EL (cell line): ENCODE results near the gene TMEM151B.
A peak's percentile ranks its signal among the peaks of the same experiment; 100 is the strongest.

Experiments
- DNase-seq: peaks from one replicate; pipeline ENCODE4 v3.0.0-alpha.2; 2016

TMEM151B gene

DNA sequence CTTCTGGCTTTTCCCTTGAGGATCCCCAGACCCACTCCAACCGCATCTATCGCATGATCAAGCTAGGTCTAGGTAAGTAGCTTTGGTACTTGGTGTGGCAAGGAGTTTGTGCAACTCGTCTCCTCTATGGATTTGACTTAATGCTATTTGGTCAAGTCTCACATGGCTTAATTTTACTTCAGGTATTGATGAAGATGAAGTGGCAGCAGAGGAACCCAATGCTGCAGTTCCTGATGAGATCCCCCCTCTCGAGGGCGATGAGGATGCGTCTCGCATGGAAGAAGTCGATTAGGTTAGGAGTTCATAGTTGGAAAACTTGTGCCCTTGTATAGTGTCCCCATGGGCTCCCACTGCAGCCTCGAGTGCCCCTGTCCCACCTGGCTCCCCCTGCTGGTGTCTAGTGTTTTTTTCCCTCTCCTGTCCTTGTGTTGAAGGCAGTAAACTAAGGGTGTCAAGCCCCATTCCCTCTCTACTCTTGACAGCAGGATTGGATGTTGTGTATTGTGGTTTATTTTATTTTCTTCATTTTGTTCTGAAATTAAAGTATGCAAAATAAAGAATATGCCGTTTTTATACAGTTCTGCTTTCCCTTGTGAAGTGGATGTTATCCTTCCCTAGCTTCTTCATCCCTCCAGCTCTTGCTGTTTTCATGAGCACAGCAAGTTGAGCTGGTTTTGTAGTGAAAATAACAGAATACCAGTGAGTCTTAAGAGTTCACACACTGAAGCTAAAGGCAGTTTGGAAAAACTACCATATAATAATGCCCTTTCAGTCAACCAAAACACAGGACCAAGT, 16.7 kb upstream of the TMEM151B start:
- peak; percentile 65 for DNase-seq

DNA sequence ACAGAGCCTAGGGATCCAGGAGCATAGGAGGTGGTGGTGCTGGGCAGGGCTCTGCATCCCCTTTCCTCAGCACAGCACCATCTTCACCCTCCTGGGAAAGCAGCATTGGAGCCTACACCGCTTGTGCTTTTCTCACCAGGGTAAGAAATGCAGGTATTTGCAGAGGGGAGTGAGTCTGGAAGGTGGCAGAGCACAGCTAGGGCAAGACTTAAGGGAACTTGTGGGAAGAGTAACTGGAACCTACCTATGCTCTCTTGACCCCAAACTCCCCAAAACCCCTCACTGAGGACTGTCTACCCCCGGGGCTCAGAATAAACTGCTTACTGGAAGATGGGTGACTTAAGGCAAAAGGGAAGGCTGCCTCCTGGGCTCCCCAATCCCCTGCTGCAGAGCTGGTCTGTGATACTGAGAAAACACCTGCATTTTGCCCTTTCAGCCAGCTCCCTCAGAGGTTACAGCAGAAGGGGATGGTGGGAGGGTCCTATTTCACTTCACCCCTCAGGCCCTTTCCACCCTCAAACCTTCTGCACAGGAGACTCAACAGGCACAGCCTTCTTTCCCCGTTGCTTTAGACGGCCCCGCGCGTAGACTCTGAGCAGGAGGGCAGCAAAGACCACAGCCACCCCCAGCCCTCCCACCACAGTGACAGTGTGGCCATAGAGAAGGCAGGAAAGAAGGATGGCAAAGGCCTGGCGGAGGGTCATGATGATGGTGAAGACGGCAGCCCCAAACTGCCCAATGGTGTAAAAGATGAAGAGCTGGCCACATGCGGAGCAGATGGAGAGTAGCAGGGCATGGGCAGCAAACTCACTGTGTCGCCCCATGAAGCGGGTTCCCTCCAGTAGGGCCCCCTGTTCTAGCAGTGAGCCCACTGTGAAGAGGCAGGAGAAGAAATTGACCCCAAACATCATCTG, 15.8 kb upstream of the TMEM151B start:
- DNase-seq = peak; percentile 40

DNA sequence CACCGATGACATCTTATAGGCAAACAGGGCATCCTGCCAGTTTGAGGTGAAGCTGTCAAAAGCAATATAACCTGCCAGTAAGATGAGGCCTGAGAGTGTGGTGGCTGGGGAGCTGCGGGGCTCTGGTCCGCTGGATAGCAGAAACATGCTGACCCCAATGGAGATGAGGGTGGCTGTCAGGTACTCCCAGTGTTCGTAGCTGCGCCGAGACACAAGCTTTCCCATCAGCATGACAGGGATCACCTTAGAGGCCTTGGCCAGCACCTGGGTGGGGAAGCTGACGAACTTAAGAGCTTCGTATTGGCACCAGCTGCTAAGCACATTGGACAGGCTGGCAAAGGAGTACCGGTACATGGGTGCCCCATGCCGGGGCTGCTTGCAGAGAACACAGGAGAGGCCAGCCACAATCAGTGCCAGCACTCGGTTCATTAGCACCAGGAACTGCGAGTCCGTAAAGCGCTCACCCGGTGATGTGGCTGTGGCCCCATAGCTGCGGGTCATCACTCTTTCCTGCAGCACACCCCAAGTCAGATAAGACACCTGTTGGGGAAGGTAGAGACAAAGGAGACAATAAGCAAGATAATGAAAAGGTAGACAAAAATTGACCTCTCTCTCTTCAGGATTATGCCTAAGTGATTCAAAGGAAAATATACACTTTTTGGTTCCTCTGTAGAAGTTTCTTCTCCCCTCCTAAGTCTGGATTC, 15.0 kb upstream of the TMEM151B start:
- DNase-seq = peak; percentile 49

DNA sequence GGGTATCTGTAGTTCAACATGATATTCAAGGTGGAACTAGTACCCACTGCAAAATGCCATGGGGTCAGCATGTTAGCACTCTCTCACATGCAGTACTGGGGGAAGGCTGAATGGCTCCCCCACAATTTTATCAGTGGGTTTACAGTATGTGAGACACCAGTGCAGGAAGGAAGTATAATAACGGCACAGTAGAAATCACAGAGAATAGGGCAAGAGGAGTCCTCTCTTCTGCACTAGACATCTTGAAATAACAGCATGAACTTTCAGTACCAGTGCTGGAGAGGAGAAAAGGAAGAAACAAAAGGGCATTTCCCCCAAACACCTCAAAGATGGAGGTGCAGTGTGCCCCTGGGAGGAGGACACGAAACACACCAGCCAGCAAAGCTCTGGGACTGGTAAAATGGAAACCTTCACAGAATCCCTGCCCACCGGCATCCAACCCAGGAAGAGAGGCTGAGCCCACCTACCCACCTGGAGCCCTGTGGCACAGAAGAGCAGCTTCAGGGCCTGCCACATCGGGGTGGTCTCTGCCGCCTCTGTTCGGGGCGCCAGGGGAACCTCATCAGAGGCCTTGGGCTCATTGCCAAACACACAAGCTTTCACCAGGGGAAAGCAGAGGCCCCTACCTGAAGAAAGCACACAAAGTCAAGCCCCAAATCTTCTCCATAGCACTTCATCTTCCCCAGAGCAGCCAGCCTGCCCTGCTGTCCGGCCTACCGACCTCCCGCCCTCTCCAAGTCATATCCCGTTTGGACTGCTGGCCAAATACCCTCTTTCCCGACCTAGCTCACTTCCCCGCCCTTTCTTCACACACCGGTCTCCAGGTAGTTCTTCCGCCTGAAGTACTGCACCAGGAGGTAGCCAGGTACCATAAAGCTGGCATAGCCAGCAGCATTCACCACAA, 14.1 kb upstream of the TMEM151B start:
- no peak for DNase-seq

DNA sequence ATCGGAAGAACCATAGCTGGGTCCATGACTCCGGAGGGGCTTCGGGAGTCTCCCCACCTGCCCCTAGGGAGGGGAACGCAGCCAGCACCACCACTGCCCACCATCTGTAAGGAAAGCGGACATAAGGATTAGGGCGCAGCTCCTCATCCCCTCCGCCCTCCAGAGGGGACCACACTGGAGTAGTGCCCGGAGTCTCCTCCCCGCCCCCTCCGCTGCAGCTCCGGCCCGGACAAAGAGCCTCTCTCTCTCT, 13.6 kb upstream of the TMEM151B start:
- no peak for DNase-seq

DNA sequence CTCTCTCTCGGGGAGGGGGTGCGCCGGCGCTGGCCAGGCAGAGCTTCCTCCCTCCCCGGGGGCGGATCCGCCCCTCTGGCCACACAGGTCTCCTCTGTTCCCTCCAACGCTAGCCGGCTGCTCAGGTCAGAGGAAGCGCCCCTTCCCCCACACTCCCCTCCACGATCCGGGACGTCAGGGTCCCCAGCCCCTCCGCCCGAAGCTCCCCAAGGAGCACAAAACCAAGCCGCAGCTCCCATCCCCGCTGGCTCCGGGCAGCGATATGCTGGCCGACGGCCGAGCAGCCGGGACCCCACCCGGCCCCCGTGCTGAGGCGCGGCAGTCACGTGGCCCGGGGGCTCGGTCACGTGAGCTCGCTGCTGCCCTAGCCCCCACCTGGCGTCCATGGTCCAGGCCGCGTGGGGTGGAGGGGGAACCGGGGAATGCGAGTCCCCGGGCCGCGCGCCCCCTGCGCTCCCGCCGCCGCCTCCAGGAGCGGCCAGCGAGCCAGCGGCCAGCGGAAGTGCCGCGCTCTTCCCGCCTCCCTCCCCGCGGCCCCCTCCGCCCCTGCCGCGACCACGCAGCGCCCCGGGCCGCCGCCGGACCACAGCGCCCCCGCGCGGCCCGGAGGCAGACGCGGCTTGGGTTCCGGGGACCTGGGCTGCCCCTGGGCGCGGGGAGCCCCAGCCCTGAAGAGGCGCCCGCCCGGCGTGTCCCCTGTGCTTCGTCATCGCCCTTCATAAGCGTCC, 13.1 kb upstream of the TMEM151B start, which contains the start of gene SLC35B2:
SLC35B2 (minus strand) TSS at position 504 of the 728 bp plus-strand sequence; CDS start at position 386, 118 bp downstream.
- DNase-seq = peak; percentile 80

DNA sequence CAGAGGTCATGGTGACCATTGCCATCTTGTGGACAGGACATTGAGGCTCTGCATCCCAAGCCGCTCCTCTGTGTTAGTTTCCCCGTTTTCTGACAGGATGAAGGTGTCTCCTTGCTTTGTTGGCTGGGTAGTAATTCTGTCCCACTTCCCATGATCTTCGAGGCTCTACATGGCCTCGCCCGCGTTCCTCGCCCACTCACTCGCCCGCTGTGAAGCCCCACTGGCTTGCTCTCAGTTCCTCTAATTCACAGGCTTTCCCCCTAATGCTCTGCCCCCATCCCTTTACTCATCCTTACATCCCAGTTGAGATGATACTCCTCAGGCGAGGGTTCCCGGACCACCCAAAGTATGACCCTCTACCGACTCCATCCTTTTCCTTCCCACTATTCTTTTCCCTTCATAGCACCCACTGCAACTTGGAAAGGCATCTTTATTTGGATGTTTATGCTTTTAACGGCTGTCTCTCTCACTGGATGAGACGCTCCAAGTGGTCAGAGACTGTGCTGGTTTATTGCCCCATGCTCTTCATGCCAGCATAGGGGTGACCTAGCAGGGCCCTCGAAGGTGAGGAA, 12.4 kb upstream of the TMEM151B start:
- no peak for DNase-seq

DNA sequence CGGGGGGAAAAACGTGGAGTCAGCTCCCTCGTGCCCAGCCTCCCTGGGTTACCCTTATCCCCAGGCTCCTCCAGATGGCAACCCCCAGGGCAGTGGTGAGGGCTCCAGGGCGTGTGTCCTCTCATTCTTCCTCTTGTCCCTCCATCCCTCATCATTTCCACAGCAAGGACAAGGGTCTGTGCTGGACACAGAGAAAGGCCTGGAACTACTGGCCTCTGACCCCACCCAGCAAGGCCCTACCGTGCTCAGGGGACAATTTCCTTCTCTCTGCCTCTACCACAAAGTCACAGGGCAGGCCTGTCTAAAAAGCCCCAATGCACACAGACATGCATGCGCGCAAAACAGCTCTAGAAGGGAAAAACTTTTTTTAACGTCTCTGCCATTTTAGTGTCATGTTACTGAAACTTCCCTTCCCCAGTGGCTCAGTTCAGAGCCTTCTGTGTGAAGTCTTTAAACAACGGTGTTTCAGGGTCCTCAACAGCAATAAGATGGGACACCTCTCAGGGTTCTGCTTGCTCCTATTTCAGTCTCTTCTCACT, 11.9 kb upstream of the TMEM151B start:
- no peak for DNase-seq

DNA sequence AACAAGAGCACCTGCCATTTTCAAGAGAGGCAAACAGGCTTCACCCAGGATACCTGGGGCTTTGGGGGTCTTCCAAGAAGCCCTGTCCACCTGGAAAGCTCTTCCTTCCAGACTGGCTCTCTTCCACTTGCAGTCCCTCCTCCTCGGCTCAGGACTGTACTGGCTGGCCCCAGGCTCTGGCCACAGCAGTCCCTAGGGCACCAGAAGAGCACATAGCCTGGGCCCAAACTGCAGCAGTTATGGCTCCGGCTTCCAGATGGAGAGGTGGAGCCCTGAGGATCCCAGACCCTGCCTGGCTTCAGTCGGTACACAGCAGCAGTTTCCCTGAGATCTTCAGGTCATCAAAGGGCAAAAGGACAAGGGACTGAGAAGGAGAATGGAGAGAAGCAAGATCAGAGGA, 11.3 kb upstream of the TMEM151B start:
- no peak for DNase-seq

DNA sequence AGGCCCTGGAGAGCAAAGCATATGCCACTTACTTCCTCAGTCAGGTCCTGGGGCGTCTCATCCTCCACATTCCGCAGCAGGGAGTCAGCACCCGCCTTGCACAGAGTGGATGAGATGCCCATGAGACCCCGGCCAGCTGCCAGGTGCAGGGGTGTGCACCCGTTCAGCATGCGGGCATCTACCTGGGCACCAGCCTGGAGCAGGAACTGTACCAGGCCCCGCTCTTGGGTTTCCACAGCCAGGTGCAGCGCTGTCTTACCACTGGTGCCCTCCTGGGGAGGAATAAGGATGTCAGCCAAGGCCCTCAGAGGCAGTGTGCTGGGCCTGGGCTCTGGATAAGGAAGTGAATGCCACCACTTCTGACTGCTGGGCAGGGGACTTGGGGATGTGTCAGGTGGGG, 10.2 kb upstream of the TMEM151B start:
- DNase-seq = no peak

DNA sequence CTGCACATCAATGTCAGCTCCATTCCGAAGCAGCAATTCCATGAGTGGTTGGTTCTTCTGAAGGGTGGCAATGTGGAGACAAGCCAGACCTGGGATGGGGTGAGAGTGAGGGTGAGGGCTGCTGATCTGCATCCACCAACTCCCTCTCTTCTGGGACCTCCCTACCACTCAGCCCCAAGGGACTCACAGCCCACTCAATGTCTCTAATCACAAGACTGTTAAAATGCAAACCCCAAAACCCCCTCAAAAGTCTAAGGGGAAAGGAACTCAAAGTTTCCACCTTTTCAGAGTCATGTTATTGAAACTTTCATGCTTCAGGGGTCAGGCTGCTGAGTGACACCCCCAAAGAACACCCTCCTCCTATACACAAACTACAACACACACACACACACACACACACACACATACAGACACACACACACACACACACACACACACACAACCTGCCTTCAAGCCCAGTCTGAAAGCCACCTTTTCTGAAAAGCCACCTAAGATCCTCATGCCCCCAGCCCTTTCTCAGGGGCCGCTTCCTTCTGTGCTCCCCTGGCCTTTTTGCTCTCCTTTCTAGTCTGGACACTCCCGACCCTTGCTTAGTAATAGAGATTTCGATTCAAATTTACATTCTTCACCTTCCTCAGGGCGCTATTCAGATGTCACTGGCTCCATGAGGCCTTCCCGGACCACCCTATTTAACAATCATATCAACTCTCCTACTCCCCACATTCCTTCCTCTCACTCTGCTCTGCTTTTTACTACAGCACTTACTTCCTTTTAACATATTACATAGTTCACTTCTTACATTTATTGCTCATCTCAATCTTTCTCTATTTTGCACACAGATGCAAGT, 9.6 kb upstream of the TMEM151B start:
- DNase-seq = no peak

DNA sequence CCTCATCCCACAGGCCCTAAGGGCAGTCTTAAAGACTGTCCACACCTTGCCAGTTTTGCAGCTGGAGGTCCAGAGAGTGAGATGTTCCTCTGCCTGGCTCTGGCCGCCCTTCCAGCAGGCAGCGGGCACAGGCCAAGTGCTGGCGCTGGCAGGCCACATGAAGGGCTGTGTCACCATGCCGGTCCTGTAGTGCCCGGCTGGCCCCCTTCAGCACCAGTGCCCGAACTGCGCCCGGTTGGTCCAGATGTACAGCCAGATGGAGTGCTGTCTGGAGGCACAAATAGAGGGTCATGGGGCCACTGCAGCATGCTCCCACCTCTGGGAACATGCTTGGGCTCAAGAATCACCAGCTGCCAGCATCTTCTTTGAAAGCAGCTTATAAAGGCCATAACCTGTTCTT, 8.7 kb upstream of the TMEM151B start:
- no peak for DNase-seq

DNA sequence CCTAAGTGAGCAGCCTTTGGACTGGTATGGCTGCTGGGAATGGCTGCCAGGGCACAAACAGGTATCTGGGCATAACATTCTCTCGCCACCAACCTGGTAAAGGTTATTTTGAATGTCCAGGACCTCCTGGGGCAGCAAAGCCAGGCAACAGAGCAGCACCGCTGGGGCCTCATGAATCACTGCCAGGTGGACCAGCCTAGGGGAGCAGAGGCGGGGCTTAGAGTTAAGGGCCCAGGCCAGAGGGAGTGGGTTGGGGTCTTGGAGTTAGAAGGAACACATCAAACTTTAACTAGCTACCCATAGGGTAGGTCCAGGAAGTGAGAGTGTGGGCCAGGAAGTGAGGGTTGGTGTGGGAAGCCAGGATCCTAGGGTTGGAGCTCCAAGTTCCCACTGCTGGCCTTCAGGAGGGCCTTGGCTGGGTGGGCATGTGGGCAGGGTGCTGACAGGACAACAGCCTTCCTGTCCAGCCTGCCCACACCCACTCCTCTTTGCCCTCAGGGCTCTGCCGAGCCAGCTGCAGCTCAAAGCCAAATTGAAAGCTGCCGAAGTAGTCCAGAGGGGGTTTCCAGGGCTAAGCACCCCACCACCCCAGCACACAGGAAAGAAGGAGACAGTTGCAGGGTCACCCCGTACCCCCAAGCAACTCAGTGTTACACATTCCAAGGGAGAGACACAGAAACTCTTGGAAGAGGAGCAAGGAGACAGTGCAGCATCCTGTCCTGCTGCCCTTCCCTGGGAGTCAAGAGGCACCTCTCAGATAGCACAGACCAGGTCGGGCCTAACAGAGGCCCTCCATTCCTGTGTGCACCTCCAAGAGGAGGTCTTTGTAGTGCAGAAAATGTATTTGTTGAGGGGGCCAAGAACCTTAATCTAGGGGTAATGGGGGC, 7.5 kb upstream of the TMEM151B start:
- DNase-seq = no peak

DNA sequence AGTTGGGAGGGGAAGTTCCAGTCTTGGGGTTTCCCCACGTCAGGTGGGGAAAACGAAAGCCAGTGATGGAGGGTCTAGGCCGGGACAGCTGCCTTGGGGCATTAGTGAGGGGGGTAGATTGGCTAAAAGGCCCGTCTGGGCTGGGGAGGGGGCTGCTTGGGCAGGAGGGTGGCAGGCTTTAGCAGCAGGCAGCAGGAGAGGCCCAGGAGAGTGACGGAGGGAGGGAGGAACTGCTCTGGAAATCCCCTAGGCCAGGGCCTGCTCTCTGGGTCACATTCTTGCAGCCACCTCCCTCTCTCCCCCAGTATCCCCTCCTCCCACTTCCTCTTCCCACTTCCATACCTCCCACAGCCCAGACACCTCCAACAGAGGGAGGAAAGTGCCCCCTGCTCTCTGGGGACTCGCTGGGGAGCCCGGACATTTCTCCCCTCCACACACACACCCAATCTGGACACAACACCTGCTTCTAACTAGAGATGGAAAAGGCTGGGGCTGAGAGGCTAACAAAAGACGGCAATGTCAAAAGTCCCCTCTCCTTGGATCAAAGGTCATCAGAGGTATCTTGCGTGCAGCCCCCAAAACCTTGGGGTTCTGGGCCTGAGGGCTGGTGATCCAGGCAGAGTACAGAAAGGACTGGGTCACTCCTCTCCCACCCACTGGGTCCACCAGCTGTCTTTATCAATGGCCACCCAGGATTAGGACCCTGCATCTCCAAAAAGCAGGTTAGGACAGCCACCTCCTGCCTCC, 6.7 kb upstream of the TMEM151B start:
- peak; percentile 71 for DNase-seq

DNA sequence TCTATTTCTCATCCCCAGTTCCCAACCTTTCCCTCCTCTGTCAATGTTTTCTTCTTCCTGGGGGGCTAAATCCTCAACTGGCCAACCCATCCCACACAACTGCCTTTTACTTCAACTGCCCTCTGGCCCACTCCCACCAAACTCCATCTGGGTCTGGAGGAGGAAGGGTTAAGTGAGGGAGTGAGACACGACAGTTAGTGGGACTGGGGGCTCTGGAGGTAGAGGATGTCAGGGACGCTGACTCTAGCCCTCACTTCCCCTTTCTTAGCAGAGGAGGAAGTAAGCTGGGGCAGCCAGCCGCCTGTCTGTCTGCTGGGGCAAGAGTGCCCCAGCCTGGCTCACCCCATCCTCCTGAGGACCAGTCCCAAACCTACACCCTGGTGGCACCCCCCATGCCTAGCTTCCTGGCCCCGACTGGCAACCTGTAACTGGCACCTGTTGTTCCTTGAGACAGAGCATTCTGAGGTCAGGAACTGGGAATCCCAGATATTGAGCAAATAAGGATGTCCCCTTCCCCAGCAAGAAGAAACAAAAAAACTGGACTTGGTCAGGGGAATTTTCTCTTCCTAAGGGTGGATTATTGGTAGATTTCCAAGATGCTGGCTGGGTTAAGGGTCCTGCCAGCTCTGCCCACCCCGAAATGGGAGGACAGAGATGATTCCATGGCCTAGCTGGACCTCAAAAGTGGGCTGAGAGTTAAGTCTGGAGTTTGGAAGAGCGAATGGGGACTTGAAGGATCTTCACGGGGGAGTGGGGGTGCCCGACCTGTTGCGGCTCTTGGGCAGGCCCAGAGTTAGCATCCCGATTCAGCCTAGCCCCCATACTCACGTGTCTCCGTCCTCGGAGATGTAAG, 5.9 kb upstream of the TMEM151B start:
- no peak for DNase-seq

DNA sequence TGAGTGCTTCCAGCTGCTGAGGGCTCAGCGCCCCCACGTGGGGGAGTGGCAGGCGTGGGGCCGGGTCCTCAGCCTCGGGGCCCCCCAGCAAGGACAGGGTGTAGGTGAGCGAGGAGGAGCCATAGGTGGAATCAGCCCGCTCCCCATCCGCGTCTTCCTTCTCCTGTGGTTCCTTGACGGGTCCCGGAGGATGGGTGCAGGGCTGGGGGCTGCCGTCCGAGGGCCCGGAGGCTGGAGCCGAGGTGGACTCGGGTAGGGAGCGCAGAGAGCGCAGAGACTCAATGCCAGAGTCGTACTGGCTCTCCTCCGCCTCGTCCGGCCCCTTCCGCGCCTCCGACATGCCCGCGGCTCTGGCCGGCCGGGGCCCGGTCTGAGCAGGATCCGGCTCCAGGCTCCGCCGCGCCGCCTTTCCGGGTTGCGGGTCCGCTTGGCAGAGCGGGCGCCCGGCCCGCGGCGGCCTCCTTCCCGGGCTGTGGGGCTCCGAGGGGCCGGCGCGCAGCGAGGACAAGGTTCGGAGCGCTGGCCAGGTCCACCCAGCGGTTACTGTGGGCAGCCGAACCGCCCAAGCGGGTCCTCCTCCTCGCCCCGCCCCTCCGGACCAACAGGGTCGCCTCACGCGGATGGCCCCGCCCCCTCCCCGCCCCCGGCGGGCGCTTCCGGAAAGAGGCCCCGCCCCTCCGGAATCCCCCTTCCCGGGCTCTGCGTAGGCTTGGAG, 5.1 kb upstream of the TMEM151B start, which contains the start of gene NFKBIE:
NFKBIE (minus strand) TSS at position 545 of the 715 bp plus-strand sequence; CDS start at position 340, 205 bp downstream.
- peak; percentile 94 for DNase-seq
